ENCODE results near the gene PLCXD1.
"Not testable (repeated sequence)": the region's sequence is repeated elsewhere in the genome, so short reads cannot be mapped to it uniquely, and the experiment has no call there.

Gene PLCXD1

DNA sequence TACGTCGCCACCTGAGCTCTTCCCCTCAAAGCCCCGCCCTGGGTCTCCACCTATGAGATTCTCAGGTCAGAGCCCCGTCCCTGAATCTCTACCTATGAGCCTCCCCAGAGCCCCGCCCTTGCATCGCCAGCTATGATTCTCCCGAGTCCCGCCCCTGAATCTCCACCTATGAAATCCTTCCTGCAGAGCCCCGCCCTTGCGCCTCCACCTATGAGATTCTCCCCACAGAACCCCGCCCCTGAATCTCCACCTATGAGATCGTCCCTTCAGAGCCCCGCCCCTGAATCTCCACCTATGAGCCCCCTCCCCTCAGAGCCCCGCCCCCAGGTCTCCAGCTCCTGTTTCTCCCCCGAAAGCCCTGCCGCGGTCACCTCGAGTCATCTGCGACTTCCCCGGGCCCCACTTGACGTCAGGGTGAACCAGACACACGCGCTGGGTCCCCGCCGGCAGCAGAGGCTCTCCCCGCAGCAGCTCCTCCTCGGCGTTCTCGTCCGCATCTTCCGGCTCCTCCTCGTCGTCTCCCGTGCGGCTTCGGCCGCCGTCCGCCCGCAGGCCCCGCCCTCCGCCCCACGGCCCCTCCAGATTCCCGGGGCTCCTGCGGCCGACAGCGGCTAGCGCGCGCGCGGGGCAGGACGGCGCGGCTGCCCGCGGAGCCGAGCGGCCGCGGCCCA, 37.0 kb downstream of the PLCXD1 start:
- DNase-seq, result no peak

DNA sequence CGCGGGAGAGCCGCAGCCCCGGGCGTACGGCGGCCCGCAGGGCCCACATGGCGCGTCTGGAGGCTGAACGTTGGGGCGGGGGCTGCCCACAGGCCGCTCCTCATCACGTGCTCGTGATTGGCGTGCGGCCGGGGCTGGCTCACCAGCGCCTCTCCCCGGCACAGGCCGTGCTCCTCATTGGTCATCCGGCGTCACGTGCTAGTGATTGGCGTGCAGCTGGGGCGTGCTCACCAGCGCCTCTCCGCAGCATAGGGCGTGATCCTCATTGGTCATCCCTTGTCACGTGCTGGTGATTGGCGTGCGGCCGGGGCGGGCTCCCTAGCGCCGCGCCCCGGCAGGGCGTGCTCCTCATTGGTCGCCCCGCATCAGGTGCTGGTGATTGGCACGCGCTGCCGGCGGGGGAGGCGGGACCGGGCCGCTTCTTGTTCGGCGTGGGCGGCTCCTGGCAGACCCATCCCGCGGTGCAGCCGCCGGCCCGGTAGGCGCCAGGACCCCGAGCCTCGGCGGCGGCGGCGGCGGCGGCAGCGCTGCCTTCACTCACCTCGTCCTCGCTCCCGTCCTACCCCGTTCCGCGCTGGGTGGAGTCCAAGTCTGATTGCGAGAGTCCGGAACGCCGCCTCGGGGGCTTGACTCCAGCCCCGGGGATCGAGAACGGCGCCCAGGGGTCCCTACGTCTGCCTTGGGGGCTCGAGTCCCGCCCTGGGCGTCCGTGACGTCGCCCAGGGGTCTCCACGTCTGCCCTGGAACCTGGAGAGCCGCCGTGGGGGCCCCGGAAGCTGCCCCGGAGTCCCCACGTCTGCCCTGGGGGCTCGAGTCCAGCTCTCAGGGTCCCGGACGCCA, 37.8 kb downstream of the PLCXD1 start, which contains the start of gene GTPBP6:
TSS of gene GTPBP6 (minus strand) at position 58 of the 840 bp plus-strand sequence. CDS start at position 49, 9 bp downstream.
- DNase-seq, result no peak

DNA sequence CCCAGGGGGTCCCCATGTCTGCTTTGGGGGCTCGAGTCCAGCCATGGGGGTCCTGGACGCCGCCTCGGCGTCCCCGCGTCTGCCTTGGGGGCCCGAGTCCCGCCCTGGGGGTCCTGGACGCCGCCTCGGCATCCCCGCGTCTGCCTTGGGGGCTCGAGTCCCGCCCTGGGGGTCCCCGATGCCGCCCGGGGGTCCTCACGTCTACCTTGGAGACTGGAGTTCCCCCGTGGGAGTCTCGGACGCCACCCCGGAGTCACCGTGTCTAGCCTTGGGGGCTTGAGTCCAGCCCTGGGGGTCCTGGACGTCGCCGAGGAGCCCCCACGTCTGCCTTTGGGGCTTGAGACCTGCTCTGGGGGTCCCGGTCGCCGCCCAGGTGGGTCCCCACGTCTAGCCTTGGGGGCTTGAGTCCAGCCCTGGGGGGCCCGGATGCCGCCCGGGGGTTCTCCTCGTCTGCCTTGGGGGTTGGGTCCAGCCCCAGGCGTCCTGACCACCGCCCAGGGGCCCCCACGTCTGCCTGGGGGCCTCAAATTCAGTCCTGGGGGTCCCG, 38.5 kb downstream of the PLCXD1 start:
- DNase-seq, result no peak

DNA sequence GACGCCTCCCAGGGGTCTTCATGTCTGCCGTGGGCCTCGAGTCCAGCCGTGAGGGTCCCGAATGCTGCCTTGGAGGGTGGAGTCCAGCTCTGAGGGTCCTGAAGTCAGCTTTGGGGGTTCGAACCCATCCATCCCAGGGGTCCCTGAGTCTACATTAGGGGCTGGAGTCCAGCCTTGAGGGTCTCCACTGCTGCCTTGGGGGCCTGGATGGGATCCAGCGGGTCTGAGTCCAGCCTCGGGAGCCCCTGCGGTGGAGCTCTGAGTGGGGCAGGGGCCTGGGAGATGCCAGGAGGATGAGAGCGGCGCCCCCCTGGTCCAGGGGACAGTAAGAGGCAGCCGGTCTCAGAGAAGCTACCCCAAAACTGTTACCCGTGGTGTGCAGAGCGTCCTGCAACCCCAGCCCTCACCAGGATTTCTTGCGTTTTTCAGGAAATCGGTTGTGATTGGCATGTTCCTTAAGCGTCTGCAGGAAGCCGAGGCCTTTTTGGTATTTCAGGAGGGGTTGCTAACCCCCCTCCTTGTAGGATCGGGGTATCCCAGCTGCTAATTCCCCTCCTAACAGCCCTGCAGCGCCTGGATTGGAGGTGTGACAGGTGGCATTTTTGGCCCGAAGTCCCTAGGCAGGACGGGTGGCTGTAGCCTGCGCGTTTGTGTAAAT, 39.1 kb downstream of the PLCXD1 start:
- DNase-seq, result no peak

DNA sequence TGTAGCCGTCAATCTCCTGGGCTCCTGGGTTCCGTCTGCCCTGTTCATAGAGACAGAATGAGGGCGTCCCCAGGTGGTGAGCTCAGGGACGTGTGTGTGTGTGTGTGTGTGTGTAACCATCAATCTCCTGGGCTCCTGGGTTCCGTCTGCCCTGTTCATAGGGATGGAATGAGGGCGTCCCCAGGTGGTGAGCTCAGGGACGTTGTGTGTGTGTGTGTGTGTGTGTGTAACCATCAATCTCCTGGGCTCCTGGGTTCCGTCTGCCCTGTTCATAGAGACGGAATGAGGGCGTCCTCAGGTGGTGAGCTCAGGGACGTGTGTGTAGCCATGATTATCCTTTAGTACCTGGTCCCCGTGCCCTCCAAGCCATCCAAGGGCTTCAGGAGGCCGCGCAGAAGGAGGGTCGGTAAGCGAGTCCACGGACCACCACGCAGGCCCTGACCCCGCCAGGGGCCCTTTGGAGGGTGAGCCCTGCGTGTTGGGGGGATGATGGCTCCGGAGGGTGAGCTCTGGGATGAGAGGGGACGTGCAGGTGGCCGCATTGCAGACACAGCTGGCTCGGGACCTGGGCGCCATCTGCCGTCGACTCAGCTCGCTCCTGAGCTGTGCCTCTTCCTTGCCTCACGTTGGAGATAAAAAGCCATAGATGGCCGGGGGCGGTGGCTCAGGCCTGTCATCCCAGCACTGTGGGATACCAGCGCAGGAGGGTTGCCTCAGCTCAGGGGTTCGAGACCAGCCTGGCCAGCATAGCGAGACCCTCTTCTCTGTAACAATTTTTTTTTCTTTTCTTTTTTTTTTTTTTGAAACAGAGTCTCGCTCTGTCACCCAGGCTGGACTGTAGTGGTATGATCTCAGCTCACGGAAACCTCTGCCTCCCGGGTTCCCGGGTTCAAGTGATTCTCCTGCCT, 42.8 kb downstream of the PLCXD1 start:
- DNase-seq, result no peak

DNA sequence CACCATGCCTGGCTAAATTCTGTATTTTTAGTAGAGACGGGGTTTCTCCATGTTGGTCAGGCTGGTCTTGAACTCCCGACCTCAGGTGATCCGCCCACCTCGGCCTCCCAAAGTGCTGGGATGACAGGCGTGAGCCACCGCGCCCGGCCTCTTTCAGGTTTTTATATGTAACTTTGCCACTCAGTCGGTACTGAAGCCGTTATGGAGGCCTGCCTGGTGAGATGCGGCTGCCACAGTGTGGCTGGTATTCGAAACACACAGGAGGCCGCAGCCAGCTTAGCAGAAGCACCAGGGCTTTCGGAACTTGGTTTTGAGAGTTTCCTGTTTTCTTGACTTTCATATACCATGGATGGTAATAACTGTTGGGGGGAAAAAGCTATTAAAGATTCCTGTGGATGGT, 43.5 kb downstream of the PLCXD1 start:
- DNase-seq, result not testable (repeated sequence)

DNA sequence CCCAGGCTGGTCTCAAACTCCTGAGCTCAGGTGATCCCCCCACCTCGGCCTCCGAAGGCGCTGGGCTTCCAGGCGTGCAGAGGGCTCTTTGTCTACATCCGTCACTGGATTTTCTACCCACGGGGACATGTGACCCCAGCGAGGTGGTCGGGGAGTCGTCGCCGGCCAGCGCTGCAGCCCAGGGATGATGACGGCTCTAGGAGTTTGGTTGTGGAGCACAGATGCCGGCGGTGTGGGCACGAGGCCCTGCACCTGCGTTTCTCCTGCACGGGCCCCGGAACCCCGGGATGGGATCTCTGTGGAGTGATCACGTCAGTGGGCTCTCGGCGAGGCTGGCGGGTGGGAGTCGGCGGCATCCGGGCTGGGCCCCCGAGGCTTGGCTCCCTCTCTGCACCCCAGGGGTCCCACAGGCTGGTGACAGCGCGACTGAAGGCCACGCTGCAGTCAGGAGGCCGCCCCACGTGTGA, 46.5 kb downstream of the PLCXD1 start:
- DNase-seq, result no peak

DNA sequence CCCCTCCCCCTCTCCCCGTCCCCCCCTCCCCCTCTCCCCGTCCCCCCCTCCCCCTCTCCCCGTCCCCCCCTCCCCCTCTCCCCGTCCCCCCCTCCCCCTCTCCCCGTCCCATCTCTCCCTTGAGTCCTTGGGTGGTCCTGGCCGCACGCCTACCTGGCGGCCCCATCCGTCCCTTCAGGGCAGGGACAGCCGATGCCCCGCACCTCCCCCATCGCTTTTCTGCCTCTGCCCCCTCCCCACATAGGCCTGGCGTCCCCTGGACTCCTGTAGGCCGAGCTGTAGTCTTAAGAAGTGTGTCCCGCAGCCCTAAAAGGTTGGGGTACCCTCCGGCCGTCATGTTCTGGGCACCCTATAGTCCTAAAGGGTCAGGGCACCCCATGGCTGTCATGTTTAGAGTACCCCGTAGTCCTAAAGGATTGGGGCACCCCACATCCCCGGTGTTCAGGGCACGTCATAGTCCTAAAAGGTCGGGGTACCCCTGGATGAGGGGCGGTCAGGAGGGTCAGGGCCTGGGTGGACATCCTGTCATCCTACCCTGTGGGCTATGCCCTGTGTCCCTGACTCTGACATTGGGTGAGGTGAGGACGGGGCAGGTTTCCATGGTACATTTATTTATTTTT, 48.2 kb downstream of the PLCXD1 start:
- no peak for DNase-seq

DNA sequence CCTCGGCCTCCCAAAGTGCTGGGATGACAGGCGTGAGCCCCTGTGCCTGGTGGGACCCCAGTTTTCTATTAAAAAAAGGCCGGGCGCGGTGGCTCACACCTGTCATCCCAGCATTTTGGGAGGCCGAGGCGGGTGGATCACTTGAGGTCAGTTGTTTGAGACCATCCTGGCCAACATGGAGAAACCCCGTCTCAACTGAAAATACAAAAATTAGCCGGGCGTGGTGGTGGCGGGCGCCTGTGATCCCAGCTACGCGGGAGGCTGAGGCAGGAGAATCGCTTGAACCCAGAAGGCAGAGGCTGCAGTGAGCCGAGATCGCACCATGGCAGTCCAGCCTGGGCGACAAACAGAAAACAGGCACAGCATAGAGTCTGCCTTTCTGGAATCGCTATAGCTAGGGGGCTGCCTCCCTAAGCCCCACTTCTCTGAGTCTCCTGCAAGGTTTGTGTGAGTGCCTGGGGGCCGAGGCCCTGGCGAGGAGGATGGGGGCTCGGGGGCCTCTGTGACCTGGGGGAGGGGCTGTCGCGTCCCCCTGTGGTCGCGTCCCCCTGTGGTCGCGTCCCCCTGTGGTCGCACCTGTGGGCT, 49.1 kb downstream of the PLCXD1 start:
- not testable (repeated sequence) for DNase-seq

DNA sequence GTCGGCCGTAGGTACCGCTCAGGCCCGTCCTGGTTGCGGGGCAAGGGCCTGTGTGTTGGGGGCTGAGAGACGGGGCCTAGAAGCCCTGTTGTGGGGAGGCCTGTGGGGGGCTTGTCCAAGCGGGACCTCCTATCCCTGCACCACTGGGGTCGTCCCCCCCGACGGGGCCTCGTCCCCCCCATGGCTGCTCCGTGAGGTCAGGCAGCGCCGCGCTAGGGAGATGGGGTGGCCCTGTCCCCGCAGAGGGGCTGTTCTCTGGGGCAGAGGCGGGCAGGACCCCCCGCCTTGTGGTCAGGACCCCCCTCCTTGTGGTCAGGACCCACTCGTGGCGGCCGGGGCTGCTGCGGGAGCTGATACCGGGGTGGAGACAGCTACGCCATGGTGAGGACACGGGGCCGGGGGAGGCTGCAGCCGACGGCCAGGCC, 49.6 kb downstream of the PLCXD1 start:
- DNase-seq, result no peak

DNA sequence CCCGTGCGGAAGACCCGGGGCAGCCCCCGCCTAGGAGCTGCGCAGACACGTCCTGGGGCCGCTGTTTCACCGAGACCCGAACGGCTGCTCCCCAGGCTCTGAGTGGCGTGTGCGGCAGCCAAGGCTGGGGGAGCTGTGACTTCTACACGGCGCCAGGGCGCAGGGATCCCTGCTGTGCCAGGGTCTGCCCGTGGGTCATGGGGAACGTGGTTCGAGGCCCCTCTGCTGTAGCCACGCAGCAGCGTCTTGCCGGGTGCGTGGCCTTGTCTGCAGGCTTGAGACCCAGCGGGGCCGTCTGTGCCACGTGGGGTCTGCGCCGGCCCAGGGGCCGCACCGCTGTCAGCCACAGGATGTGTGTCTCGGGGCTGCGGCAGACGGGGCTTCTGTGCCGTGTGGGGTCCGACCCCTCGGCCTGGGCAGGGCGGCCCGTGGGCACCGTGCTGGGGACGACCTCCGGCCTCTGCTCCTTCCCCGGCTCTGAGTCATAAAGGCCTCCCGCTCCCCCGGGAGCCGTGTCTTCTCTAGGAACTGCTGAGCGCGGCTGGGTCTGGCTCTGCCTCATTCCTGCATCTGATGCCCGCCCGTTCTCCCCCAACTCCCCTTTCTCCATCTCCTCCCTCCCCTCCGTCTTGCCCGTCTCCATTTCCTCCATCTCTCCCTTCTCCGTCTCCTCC, 50.1 kb downstream of the PLCXD1 start:
- peak; percentile 4 for DNase-seq

DNA sequence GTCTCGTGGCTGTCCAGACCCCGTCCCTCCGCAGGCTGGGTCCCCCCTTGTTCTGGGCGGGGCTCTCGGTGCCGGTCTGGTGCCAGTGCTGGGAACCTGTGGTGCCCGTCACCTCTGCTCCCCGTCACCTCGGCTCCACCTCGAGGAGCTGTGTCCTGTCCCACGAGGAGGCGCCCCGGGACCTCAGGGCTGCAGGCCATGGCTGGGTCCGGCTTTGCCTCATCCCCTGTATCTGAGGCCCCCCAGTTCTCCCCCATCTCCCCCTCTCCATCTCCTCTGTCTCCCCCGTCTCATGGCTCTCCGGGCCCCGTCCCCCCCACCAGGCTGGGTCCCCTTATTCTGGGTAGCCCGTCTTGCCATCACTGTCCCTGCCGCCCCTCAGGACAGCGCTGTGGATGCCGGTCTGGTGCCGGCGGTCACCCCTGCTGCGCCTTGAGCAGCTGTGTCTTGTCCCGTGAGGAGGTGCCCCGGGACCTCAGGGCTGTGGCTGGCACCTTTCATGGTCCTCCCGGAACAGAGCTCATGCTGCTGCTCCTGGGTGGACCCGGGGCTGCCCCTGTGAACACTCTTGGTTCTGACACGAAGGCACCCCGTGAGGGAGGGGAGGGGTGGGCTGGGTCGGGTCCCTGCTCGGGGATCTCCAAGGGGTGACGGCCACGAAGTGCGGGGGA, 50.8 kb downstream of the PLCXD1 start:
- no peak for DNase-seq

DNA sequence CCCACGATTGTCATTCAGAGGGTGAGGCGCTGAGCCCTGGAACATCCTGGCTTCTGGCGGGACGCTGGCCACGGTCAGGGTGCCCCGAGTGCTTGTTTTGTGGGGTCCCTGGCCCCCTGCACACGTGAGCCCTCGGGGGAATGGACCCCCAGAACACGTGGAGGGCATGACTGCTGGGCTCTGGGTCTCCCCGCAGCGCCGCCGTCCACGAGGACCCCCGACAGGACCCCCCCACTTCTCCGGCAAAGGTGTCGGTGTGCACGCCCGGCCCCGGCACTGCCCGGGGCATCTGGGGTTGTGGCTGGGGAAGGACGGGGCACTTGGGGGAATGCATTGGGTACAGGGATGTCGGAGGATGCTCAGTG, 51.3 kb downstream of the PLCXD1 start:
- no peak for DNase-seq

DNA sequence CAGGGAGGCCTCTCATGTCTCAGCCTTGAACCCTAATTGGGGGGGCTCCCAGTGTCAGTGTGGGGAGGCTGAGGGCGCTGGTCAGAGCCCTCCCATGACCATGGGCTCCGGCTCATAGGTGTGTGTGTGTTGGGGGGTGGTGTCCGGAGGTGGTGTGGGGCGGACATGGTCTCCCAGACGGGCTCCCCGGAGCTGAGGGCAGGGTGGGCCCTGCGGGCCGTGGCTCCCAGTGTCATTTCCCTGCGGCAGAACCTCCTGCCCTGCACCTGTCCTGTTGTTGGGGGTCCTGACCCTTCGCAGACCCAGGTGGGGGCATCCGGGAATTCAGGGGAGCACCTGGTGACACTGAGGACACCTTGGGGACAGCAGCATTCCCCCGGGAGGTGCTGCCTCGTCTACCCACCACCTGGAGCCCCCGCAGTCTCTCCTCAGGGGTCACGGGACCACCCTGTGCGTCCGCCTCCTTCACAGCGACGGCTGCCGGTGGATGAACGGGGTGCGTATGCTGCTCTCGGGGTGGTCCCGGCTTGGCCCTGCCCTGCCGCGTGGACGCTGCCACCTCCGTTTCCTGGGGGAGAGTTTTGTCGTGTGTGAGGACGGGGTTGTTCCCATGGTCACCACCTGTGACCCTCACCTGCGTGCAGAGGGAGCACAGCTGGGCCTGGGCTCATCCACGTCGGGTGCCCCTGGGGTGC, 51.9 kb downstream of the PLCXD1 start:
- no peak for DNase-seq

DNA sequence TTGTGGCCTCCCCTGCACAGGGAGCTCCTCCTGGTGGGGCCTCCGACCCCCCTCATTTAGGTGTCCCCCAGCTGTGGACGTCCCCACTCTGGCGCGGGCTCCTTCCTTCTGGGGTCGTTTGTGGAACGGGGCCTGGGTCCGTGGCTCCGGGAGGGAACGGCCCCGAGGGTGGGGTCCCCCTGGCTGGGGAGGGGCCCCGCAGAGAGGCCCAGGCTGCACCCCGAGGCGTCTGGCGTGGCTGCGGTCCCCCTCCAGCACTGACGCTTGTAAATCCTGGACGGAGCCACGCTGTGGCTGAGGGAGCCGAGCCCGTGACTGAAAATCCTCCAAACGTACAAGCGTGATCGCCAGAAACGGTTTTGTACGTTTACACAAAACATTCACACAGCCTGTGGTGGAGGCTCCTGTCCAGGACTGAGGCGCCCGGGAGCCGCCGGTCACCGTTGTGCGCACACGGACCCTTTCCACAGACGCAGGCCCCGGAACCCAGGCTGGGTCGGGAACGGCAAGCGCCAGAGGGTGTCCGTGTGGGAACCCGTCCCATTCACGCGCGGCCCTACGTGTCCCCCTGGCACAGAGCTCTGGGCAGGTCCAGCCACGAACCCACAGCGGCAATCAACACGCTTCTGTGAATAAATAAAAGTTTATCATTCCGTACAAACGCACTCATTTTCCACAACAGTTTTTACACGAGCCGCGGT, 52.6 kb downstream of the PLCXD1 start:
- DNase-seq, result no peak

DNA sequence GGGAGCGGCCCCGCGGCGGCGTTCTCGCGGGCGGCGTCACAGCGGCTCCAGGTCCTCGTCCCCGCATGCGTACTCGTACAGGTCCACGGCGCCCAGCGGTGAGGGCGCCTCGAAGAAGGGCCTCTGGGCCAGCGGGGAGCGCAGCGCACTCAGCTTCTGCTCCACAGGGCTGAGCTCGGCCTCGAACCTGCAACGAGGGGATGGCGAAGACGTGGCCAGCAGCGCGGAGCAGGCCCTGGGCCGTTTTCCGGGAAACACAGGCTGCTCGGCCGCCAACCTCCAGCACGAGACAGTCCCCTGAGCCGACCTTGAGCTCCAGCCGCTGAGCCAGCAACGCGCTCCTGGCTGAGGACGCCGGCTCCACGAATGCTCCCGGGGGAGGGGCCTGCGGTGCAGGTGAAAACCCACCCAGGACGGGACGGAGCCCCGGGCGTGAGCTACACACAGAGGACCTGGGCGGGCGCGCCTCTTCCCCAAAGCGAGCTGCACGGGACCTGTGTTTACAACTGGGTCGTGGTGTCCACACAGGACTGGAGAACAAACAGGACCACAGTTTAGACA, 53.2 kb downstream of the PLCXD1 start:
- DNase-seq, result no peak

DNA sequence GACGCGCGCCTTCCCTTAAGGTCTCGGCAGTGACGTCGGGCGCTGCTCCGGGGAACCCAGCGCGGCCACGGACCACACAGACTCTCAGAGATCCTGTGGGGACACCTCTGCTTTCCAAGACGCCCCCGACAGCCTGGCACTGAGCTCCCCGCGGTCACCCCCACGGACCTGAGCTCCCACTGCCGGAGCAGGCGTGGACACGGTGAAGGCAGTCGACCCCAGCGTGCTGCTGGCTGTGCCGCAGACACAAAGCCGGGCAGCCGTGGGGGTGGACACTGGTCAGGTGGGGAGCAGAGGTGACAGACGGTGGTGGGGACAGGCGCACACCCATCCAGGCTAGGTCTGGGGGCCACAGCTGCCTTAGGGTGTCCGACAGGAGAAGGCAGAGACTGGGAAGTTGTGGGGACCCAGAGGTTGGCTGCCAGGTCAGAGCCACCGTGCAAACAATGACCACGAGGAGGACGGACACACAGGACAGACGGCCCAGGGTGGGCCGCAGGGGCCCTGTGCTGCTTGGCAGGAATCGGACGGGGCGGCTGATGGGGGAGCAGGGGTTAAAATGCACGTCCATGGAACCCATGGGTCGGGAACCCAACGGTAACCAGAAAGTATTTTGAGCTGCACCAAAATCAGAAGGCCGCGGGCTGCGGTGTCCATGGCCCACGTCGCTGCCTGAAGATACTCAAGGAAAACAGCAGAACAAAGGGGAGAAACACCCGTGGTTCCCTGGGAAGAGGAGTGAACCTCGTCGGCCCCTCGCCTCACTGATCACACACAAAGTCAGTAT, 54.0 kb downstream of the PLCXD1 start:
- DNase-seq, result no peak

DNA sequence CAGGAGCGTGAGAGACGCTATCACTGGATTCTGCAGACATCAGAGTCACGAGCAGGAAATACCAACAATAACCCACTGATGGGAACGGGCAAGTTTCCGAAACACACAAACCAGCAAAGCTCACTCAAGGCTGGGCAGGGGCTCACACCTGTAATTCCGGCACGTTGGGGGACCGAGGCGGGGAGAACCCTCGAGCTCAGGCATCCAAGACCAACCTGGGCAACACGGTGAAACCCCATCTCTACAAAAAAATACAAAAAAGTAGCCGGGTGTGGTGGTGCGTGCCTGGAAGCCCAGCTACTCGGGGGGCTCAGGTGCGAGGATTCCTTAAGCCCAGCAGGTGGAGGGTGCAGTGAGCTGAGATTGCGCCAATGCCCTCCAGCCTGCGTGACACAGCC, 54.6 kb downstream of the PLCXD1 start:
- DNase-seq, result no peak

Measured in stimulated activated naive CD4-positive, alpha-beta T cell treated with Interleukin-2 at 50 U/mL for 16 hours (primary cell).